ENCODE measurements around the gene PRPF6.
"Not testable (repeated sequence)": the region's sequence is repeated elsewhere in the genome, so short reads cannot be mapped to it uniquely, and the experiment has no call there.

PRPF6 gene

DNA sequence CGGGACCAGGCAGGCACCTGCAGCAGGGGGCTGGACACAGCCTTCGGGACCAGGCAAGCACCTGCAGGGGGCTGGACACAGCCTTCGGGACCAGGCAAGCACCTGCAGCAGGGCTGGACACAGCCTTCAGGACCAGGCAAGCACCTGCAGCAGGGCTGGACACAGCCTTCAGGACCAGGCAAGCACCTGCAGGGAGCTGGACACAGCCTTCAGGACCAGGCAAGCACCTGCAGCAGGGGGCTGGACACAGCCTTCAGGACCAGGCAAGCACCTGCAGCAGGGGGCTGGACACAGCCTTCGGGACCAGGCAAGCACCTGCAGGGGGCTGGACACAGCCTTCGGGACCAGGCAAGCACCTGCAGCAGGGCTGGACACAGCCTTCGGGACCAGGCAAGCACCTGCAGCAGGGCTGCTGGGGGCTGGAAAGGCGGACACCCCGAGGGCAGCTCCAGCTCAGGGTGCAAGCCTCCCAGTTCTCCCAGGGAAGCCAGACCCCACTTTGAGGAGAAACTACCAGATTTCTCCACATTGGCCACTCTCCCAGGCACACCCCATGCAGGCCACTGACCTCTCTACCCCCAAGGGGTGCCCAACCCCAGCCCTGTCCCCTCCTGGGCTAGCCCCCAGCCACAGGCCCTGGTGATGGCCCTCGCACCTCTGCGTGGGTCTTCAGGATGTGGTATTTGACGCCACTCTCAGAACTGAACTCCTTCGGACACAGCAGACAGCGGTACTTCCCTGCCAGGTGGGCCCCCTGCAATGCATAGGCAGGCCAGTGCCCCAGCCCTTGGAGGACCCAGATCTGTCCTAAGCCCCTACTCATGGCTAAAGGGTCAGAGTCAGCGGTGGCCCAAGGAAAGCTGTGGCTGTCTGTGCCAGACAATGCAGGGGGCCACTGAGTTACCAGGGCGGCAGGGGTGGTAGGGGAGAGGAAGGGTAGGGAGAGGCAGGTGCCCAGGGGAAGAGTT is 20.0 kb upstream of the PRPF6 start:
- DNase-seq (ENCODE audit: low read depth in 2 of 2), result not testable (repeated sequence)

- no peak for DNase-seq (ENCODE audit: low read depth in 2 of 2)
Measured at GRCh38 chr20:63961664-63962425, 19.1 kb upstream of the PRPF6 start.

DNA sequence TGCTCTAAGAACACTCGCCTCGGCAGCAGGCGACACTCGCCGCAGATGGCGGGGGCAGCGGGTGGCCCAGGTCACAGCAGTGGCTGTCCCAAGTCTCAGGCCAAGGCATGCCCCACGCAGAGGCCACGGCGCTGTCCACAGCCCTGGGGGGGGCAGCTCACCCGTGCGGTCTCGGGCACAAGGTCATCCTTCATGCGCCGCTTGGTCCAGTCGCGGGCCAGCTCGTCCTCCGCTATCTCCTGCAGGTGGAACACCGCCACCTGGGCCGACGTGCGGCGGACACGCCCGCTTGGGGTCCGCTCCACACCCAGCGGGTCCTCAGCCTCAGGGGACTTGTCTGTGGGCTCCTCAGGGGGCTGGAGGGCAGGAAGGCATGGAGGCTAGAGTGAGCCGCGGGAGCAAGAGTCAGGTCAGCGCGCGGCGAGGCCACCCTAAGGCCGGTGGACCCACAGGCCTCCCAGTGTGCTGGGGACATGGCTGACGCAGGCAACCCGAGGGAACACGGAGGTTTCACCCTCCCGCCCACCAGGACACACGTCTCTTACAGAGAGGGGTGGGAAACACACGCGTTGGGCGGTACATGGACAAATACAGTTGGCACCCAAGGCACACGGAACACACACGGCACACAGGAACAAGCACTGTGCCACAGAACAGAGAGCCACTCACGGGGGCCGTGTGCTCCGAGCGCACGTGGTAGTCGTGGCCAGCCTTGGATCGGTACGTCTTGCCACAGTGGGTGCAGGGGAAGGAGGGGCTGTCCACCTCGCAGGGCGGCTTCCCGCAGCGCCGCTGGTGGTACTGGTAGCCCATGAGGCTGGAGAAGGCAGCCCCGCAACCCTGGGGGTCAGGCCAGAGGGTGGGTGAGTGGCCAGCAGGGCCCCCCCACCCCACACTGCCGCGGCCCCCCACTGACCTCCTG is 18.2 kb upstream of the PRPF6 start:
- no peak for DNase-seq (ENCODE audit: low read depth in 2 of 2)

DNA sequence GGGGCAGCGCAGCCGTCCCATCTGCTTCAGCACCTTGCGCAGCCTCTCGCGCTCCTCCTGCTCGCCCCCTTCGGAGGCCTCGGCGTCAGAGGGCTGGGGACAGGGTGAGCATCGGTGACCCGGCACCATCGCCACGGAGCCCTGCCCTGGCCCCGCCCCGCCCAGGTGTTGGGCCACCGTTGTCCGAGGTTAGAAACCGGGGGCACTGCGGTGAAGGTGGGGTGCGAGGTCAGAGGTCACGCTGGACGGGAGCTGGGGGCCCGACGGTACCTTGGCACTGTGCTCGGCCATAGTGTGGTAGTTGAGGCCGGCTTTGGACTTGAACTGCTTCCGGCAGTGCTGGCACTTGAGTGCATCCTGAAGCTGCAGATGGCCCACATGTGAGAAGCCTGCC is 17.6 kb upstream of the PRPF6 start:
- DNase-seq (ENCODE audit: low read depth in 2 of 2), result no peak

DNA sequence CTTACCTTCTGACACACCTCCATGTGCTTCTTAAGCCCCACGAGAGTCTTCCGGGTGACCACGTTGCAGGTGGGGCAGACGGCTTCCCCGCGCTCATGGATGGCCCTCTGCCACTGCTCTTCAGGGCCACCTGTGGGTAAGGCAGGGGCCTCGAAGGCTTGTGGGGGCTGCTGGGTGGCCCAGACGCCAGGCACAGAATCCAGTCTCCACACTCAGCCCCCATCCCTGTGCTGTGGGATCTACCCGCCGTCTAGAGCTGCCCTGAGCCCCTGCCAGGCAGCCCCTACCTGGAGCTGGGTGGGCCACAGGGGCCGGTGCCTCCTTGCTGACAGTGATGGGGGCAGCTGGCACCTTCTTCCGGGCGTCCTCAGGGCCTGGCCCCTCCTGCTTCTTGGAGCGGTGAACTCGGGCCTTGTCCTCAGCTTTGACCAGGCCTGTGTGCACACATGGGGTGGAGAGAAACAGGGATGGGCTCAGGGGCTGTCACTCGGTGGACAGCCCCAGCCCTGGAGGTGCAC is 17.1 kb upstream of the PRPF6 start:
- DNase-seq (ENCODE audit: low read depth in 2 of 2), result no peak

- no peak for DNase-seq (ENCODE audit: low read depth in 2 of 2)
Measured at GRCh38 chr20:63964412-63964811, 16.5 kb upstream of the PRPF6 start.

GRCh38 chr20:63966172-63966943 is 14.6 kb upstream of the PRPF6 start:
- DNase-seq (ENCODE audit: low read depth in 2 of 2), result no peak

- DNase-seq (ENCODE audit: low read depth in 2 of 2), result no peak
Measured at GRCh38 chr20:63966944-63967322, 14.0 kb upstream of the PRPF6 start.

DNA sequence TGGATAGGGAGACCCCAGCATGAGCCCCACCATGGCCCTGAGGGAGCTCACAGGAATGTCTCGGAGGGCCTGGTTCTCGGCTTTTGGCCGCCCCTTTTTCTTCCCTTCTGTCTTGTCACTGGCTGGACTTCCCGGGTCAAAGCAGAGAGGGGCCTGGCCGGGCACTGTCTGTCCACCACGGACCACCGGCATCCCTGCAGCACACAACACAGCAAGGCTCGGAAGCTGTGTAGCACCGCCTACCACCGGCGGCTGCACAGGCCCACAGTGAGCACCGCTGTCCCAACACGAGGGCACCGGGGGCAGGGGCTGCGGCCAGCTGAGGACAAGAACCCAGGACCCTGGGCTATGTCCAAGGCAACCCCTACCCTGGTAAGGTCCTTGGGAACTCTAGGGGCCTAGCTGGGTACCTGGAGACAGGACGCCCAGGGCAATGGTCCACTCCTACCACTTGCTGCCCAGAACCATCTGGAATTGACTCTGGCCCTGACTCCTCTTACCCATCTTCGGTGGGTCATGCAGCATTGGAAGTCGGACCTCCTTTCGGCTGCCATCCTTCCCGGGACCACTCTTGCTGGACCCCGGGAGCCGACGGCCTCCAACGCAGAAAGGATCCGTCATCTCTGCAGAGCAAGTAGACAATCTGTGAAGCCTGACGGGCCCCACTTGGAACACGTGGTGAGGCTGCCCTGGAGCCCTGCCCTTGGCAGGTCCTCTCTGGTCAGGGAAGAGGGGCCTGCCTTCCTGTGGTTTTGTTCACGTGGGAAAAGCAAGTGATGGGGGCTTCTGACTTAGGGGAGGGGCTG is 13.4 kb upstream of the PRPF6 start:
- DNase-seq (ENCODE audit: low read depth in 2 of 2), result no peak

DNA sequence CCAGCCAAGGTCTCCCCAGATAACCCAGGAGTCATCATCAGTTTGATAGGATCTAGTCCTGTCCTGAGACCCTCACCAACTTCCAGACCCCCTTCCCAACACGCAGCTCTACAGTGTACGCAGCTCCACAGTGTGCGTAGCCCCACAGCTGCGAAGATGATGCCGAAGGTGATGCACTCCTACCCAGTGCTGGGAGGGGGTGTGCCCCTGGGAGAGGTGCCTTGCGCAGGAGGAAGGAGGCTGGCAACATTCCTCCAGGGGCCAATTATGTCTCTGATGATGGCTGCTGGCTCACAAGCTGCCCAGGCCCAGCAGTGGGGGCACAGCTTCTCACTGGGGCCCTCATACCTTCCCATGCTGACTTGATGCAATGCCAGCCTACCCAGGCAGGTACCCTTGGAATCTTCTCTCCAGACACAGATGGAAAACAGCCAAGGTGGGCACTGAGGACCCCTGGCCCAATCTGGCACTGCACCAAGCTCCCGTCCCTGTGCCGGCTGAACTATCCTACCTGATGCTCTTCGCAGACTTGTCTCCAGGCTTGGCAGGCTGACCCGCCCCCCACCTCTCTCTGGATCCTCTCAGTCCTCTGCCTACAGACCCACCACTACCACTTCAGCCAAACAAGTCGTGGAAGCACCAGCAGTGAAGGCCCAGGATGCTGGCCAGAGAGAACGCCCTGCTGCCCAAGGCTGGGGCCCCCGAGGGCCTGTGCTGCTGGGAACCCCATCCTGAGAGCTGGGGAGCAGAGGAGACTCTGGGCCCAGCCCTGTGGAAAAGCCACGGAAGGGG is 12.6 kb upstream of the PRPF6 start:
- DNase-seq (ENCODE audit: low read depth in 2 of 2), result no peak

GRCh38 chr20:63968928-63969760 is 11.8 kb upstream of the PRPF6 start:
- no peak for DNase-seq (ENCODE audit: low read depth in 2 of 2)

DNA sequence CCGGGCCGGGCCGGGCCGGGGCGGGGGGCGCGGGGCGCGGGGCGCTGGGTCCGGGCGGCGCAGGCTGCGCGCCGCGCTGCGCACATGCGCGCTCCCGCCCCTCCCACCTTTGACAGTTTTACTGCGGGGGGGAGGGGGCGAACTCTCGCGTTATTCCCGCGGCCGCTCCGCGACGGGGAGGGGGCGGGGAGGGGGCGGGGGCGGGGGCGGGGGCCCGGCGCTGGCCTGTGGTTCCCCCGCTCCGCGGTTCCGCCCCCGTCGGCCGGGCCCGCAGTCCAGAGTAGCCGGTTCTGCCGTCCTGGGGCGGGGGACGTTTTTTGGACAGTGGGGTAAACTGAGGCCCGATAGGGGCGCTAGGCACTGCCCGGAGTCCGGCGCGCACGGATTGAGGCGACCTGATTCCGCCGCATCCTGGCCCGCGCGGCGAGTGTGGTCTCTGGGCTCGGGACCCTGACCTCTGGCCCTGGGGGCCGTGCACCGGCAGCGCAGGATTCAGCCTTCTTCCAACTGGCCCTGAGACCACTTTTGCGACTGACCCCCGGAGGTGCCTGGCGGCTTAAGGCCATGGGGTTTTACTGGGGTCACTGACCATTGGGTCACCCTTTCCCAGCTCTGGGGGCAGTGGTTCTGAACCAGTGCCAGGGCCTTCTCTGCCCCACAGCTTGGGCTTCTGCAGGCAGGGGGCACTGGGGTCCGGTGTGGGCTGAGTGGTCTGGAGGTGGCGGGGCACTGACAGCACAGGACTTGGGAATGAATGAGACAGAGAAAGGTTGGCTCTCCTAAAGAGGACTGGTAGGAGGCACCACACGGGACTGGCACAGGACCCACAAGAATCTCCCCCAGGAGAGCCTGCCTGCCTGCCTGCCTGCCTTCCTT is 10.9 kb upstream of the PRPF6 start, which contains the start of gene ZNF512B:
Gene ZNF512B (minus strand): TSS at position 93 of the 876 bp plus-strand sequence. CDS start 1,980 bp downstream, outside the sequence.
- DNase-seq (ENCODE audit: low read depth in 2 of 2), result no peak

- no peak for DNase-seq (ENCODE audit: low read depth in 2 of 2)
Measured at GRCh38 chr20:63970714-63971431, 10.1 kb upstream of the PRPF6 start.

DNA sequence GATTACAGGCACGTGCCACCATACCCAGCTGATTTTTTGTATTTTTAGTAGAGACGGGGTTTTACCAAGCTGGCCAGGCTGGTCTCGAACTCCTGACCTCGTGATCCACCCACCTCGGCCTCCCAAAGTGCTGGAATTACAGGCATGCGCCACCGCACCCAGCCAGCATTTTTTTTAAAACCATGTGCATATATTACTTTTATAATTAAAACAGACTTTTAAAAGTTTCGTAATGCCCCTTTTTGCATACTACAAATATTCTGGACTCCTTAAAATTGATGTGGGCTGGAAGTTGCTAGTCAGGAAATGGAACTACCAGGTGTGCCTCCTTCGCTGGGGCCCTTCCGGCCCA is 9.0 kb upstream of the PRPF6 start:
- DNase-seq (ENCODE audit: low read depth in 2 of 2), result not testable (repeated sequence)

DNA sequence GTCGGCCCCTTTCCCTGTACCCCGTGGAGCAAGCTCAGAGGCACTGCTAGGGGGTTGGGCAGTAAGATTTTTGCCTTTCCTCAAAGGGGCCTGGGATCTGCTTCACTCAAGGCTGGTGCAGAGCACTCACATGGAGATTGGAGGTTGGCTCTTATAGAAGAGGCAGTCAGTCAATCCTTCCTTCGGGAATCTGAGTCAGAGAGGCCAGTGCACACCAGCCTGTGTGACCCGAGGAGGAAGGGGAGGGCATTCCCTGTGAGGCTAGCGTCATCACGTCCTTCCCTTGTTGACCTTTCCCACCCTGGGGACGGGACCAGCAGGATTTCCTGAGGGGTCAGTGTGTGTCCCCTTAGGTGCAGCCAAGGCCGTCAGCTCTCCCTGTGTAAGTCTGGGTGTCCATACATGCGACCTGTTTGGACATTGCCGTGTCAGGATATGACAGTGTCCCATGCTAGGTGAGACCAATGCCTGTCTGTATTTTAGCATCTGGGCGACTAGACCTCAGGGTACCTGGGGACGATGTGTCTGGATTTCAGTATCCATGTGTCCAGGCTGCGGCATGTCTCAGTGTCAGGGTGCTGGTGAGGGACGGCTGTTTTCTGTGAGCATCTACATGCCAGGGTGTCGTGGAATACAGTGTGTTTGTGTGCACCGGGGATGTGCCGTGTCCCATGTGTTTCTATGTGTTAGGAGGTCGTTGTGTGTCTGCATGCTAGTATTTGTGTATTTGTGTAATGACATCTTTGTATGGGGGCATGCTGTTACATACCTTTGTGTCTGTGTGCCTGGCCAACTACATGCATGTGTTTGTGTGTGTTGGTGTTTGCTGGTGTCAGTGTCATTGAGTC is 8.4 kb upstream of the PRPF6 start:
- DNase-seq (ENCODE audit: low read depth in 2 of 2), result no peak

- no peak for DNase-seq (ENCODE audit: low read depth in 2 of 2)
Measured at GRCh38 chr20:63973160-63973479, 7.8 kb upstream of the PRPF6 start.
